ENCODE results near the gene IL17B. TPM values are rescaled to one million over a fixed set of nuclear protein-coding genes. Genes with fewer than 3 reads are reported as not detected.

Gene IL17B
- total and polyA plus RNA-seq, 2 of the 13 experiments (the other 11 are each of a cell fraction or from before 2014, with no cell fraction given) = 0.29 to 2.6 TPM

DNA sequence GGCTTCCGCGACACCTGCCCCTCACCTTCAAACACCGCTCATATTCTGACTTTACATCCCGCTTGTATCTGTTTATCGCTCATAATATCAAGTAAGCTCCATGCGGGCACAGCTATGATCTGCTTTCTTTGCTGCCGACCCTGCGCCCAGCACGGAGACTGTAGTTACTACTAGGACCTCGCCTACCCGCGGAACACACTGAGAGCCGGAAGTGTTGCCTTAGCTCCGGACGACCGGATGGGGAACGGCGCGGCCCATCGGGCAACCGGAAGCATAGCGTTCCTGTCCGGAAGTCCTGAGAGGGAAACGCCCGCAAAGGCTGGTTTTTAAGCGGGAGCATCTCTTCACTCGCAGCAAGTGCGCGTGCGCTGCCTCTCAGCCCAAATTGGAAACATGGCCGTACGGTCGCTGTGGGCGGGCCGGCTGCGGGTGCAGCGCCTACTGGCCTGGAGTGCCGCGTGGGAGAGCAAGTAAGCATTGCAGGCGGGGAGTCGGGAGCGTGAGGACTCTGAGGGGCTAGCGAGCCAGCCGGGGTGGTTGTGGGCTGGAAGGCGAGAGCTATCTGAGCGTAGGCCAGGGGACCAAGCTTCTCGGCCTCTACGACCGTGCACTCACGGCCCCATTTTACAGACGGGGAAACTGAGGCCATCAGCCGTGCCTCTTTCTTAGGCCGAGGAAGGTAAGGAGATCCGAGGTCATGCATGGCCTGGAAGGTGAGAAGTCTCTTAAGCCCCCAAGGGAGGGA is 33.8 kb downstream of the IL17B start, which contains the start of gene GRPEL2 (continued):
- TF ChIP-seq, protein P1, sequence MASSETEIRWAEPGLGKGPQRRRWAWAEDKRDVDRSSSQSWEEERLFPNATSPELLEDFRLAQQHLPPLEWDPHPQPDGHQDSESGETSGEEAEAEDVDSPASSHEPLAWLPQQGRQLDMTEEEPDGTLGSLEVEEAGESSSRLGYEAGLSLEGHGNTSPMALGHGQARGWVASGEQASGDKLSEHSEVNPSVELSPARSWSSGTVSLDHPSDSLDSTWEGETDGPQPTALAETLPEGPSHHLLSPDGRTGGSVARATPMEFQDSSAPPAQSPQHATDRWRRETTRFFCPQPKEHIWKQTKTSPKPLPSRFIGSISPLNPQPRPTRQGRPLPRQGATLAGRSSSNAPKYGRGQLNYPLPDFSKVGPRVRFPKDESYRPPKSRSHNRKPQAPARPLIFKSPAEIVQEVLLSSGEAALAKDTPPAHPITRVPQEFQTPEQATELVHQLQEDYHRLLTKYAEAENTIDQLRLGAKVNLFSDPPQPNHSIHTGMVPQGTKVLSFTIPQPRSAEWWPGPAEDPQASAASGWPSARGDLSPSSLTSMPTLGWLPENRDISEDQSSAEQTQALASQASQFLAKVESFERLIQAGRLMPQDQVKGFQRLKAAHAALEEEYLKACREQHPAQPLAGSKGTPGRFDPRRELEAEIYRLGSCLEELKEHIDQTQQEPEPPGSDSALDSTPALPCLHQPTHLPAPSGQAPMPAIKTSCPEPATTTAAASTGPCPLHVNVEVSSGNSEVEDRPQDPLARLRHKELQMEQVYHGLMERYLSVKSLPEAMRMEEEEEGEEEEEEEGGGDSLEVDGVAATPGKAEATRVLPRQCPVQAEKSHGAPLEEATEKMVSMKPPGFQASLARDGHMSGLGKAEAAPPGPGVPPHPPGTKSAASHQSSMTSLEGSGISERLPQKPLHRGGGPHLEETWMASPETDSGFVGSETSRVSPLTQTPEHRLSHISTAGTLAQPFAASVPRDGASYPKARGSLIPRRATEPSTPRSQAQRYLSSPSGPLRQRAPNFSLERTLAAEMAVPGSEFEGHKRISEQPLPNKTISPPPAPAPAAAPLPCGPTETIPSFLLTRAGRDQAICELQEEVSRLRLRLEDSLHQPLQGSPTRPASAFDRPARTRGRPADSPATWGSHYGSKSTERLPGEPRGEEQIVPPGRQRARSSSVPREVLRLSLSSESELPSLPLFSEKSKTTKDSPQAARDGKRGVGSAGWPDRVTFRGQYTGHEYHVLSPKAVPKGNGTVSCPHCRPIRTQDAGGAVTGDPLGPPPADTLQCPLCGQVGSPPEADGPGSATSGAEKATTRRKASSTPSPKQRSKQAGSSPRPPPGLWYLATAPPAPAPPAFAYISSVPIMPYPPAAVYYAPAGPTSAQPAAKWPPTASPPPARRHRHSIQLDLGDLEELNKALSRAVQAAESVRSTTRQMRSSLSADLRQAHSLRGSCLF (CRISPR knock-in tag; IDR thresholded peaks at IDR 0.05; ENCODE audit: borderline replicate concordance) = no peak; the same call in 1 of the 2 replicates
- TF ChIP-seq, protein P2, sequence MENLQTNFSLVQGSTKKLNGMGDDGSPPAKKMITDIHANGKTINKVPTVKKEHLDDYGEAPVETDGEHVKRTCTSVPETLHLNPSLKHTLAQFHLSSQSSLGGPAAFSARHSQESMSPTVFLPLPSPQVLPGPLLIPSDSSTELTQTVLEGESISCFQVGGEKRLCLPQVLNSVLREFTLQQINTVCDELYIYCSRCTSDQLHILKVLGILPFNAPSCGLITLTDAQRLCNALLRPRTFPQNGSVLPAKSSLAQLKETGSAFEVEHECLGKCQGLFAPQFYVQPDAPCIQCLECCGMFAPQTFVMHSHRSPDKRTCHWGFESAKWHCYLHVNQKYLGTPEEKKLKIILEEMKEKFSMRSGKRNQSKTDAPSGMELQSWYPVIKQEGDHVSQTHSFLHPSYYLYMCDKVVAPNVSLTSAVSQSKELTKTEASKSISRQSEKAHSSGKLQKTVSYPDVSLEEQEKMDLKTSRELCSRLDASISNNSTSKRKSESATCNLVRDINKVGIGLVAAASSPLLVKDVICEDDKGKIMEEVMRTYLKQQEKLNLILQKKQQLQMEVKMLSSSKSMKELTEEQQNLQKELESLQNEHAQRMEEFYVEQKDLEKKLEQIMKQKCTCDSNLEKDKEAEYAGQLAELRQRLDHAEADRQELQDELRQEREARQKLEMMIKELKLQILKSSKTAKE (CRISPR knock-in tag; IDR thresholded peaks at IDR 0.05; ENCODE audit: borderline replicate concordance) = no peak
- TF ChIP-seq BHLHE40 (IDR thresholded peaks at IDR 0.05; ENCODE audit: low read length) (0 out of 2 replicates have a peak, but pooled peaks have one; percentile 21), ZBTB42 (CRISPR knock-in tag; IDR thresholded peaks at IDR 0.05) (0 out of 2 replicates have a peak, but pooled peaks have one; percentile 58), NR3C1 (CRISPR knock-in tag; IDR thresholded peaks at IDR 0.05) (no peak), ZNF850 (CRISPR knock-in tag; conservative IDR thresholded peaks at IDR 0.05) (no peak), SIX4 (CRISPR knock-in tag; IDR thresholded peaks at IDR 0.05) (no peak), ZNF720 (CRISPR knock-in tag; IDR thresholded peaks at IDR 0.05) (no peak), ZNF251 (CRISPR knock-in tag; IDR thresholded peaks at IDR 0.05) (no peak; the same call in 1 of the 2 replicates), ZNF768 (CRISPR knock-in tag; IDR thresholded peaks at IDR 0.05) (peak; percentile 78), CREM (IDR thresholded peaks at IDR 0.05) (peak; percentile 61), CREM (CRISPR knock-in tag; IDR thresholded peaks at IDR 0.05) (no peak), POLR2A (IDR thresholded peaks at IDR 0.05; ENCODE audit: insufficient read depth in 1 of 2, low read depth in 2 of 2, low read length in 2 of 2) (peak; percentile 78 to 90; a peak in 3 of 4 replicates), ZKSCAN1 (IDR thresholded peaks at IDR 0.05; ENCODE audit: low read length) (no peak)
- TF ChIP-seq, protein P3, sequence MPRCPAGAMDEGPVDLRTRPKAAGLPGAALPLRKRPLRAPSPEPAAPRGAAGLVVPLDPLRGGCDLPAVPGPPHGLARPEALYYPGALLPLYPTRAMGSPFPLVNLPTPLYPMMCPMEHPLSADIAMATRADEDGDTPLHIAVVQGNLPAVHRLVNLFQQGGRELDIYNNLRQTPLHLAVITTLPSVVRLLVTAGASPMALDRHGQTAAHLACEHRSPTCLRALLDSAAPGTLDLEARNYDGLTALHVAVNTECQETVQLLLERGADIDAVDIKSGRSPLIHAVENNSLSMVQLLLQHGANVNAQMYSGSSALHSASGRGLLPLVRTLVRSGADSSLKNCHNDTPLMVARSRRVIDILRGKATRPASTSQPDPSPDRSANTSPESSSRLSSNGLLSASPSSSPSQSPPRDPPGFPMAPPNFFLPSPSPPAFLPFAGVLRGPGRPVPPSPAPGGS (CRISPR knock-in tag; IDR thresholded peaks at IDR 0.05) = peak; percentile 88
- TF ChIP-seq, protein P4, sequence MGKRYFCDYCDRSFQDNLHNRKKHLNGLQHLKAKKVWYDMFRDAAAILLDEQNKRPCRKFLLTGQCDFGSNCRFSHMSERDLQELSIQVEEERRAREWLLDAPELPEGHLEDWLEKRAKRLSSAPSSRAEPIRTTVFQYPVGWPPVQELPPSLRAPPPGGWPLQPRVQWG (CRISPR knock-in tag; IDR thresholded peaks at IDR 0.05; ENCODE audit: borderline replicate concordance, low read depth) = no peak
- TF ChIP-seq, protein P5, sequence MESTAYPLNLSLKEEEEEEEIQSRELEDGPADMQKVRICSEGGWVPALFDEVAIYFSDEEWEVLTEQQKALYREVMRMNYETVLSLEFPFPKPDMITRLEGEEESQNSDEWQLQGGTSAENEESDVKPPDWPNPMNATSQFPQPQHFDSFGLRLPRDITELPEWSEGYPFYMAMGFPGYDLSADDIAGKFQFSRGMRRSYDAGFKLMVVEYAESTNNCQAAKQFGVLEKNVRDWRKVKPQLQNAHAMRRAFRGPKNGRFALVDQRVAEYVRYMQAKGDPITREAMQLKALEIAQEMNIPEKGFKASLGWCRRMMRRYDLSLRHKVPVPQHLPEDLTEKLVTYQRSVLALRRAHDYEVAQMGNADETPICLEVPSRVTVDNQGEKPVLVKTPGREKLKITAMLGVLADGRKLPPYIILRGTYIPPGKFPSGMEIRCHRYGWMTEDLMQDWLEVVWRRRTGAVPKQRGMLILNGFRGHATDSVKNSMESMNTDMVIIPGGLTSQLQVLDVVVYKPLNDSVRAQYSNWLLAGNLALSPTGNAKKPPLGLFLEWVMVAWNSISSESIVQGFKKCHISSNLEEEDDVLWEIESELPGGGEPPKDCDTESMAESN (CRISPR knock-in tag; conservative IDR thresholded peaks at IDR 0.05) = peak; percentile 95
- TF ChIP-seq, protein P6, sequence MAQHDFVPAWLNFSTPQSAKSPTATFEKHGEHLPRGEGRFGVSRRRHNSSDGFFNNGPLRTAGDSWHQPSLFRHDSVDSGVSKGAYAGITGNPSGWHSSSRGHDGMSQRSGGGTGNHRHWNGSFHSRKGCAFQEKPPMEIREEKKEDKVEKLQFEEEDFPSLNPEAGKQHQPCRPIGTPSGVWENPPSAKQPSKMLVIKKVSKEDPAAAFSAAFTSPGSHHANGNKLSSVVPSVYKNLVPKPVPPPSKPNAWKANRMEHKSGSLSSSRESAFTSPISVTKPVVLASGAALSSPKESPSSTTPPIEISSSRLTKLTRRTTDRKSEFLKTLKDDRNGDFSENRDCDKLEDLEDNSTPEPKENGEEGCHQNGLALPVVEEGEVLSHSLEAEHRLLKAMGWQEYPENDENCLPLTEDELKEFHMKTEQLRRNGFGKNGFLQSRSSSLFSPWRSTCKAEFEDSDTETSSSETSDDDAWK (CRISPR knock-in tag; IDR thresholded peaks at IDR 0.05) = no peak
